Activated CD8-positive, alpha-beta memory T cell treated with anti-CD3 and anti-CD28 coated beads, Interleukin-2, amount 50 U/mL, for 24 hours (primary cell): ENCODE results near the gene WNT9B.

Source experiments
- DNase-seq: peaks from one replicate; pipeline ENCODE4 v3.0.0-alpha.2; 2020; ENCODE audit errors: extremely low read depth

The WNT9B gene

DNA sequence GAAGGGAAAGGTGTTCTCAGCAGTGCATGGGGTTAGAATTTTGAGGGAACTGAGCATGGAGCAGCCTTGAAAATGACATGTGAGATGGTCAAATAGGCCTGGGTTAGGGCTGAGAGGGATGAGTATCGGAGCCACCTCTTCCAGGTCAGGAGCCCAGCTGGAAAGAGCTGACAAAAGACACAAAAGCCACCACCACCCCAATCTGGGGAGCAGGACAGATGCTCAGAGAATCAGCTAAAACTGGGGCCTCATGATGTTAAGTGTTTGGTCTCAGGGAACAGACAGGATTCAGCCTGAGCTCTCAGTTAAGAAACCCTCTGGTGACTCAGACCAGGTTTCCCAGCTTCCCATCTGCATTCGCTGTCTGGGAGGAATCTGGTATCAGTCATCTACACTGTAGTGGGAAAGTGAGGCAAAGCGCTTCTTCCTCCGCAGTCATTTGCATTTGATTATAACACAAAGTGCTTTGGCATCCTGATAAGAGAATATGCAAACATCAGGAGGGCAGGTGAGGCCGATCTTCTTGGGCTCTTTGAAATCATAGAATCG, 2.6 kb downstream of the WNT9B start:
- no peak for DNase-seq

DNA sequence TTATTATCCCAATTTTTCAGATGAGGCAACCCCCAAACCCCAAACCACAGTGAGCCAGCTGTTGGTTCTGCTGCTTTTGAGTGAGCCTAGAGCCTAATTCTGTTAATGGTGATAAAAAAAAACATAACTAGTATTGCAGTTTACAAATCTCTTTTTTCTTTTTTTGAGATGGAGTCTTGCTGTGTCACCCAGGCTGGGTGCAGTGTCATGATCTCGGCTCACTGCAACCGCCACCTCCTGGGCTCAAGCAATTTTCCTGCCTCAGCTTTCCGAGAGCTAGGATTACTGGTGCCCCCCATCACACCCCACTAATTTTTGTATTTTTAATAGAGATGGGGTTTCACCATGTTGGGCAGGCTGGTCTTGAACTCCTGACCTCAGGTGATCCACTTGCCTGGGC, 3.1 kb downstream of the WNT9B start:
- DNase-seq = no peak

- no peak for DNase-seq
Measured at GRCh38 chr17:46854948-46855347, 3.6 kb downstream of the WNT9B start.

GRCh38 chr17:46857600-46857999, 6.2 kb downstream of the WNT9B start:
- DNase-seq = no peak

GRCh38 chr17:46859996-46860395, 8.6 kb downstream of the WNT9B start:
- DNase-seq = no peak

DNA sequence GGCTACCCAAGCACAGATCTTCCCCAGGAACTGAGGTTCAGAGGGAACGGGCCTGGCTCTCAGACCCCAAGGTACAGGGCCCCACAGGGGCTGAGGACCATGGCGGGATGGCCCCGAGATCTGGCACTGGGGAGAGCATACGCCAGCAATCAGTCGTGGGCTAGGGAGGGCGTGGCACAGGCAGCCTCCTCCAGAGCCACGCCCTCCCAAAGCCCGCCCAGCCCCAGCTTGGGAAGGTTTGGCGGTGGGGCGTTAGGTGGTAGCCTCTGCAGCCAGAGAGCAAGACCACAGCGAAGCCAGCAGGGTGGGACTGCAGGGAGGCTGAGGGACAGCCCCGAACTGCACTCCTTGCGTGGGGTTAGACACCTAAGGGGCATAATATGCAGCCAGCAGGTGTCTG, 11.6 kb downstream of the WNT9B start:
- DNase-seq = no peak

- DNase-seq = no peak
Measured at GRCh38 chr17:46863383-46864121, 12.2 kb downstream of the WNT9B start.

DNA sequence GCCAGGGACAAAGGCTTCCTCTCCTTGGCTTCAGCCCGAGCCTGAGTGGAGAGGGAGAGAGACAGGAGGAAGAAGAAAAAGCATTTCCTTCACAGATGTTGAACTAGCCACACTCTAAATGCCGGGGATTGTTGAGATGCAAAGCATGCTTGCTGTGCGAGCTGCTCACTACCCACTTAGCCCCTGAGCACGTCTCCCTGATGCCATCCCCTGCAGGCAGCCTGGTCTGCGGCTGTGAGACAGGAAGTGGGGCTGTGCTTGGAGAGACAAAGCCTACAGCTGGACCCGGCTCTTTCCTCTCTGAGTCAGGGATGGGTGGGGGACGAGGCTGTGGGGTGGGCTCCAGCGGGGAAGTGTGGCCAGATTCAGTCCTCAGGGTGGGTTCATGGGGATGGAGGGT, 13.7 kb downstream of the WNT9B start:
- DNase-seq = no peak

GRCh38 chr17:46866325-46866724, 14.9 kb downstream of the WNT9B start:
- DNase-seq = no peak

DNA sequence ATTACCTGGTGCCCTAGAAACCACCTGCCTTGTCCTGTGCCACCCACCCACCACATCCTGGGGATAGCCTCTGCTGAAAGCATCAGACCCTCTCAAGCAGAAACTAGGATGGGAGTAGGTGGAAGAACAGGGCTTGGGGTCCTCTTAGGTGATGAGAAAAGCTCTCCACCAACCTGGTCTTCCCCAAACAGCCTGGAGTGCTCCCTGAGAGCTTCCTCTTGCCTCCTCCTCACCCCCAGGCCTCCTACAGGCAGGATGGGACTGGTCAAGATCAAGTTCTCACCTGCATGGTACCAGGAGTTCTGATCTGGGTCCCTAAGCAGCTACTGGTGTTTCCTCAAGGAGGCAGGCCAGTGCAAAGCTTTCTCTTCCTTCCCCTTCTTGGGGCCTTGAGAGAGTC, 15.4 kb downstream of the WNT9B start:
- DNase-seq = no peak

- no peak for DNase-seq
Measured at GRCh38 chr17:46868689-46869187, 17.4 kb downstream of the WNT9B start.

DNA sequence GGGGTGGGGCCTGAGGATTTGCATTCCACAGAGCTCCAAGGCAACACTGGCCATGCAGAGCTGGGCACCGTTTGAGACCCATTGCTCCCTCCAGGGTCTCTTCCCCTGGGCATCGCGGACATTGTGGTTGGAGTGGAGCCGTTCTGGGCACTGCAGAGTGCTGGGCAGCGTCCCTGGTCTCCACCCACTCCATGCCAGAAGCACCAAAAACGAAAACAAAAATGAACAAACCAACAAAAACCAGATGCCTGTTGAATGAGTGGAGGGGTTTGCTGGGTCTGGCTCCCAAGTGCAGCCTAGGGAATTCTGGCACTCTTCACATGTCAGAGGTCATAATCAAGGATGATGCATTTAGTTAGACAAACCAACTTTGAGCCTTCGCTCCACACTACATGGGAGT, 17.9 kb downstream of the WNT9B start:
- no peak for DNase-seq

- DNase-seq = no peak
Measured at GRCh38 chr17:46869975-46870803, 18.8 kb downstream of the WNT9B start.

DNA sequence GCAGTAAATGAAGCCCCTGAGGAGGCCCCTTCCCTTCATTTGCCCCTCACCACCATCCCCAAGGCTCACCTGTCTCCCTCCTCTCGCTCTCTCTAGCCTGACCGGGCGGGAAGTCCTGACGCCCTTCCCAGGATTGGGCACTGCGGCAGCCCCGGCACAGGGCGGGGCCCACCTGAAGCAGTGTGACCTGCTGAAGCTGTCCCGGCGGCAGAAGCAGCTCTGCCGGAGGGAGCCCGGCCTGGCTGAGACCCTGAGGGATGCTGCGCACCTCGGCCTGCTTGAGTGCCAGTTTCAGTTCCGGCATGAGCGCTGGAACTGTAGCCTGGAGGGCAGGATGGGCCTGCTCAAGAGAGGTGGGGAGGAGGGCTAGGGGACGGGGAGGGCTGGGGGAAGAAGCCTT, 21.0 kb downstream of the WNT9B start:
- DNase-seq = no peak

DNA sequence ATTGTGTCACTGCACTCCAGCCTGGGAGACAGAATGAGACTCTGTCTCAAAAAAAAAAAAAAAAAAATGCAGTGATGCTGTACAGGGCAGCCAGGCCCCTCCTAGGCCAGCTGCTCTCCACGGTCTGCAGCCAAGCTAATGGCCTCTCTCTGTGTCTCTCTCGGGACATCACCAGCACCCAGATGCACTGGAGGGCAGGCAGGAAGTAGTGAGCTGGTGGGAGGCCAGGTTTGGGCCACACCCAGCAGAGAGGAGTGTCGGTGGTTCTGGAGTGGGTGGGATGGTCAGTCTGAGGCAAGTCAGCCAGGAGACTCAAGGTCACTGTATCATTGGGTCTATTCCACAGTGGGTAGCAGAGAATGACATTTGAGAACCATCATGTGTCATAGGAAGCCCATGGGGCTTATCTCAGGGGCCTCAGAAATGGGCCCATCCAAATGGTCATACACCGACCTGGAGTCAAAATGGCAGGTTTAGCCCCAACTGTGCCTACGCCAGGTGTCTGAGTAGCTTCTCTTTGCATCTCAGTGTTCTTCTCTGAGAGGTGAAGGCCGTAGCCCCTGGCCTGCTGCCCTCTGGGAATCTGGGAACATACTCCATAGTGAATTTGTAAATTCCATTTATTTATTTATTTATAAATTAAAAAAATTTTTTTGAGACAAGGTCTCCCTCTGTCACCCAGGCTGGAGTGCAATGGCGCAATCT, 22.7 kb downstream of the WNT9B start:
- DNase-seq = no peak

- no peak for DNase-seq
Measured at GRCh38 chr17:46874906-46875305, 23.5 kb downstream of the WNT9B start.

DNA sequence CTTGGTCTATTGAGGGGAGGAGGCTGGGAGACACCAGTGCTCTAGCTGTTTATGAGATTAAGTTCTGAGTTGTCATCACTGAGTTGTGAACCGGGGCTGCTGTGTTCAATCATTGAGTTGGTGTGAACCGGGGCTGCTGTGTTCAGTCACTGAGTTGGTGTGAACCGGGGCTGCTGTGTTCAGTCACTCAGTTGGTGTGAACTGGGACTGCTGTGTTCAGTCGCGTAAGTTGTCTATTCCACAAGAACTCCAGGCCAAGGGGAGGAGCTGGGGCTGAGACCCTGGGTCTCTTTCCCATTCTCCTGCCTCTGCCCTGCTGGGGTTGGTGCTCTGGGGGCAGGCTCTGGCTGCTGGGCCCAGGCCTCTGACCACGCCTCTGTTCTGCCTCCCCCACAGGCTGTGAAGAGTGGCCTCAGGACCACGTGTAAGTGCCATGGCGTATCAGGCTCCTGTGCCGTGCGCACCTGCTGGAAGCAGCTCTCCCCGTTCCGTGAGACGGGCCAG, 24.5 kb downstream of the WNT9B start:
- no peak for DNase-seq

DNA sequence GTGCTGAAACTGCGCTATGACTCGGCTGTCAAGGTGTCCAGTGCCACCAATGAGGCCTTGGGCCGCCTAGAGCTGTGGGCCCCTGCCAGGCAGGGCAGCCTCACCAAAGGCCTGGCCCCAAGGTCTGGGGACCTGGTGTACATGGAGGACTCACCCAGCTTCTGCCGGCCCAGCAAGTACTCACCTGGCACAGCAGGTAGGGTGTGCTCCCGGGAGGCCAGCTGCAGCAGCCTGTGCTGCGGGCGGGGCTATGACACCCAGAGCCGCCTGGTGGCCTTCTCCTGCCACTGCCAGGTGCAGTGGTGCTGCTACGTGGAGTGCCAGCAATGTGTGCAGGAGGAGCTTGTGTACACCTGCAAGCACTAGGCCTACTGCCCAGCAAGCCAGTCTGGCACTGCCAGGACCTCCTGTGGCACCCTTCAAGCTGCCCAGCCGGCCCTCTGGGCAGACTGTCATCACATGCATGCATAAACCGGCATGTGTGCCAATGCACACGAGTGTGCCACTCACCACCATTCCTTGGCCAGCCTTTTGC, 25.0 kb downstream of the WNT9B start:
- DNase-seq = no peak

DNA sequence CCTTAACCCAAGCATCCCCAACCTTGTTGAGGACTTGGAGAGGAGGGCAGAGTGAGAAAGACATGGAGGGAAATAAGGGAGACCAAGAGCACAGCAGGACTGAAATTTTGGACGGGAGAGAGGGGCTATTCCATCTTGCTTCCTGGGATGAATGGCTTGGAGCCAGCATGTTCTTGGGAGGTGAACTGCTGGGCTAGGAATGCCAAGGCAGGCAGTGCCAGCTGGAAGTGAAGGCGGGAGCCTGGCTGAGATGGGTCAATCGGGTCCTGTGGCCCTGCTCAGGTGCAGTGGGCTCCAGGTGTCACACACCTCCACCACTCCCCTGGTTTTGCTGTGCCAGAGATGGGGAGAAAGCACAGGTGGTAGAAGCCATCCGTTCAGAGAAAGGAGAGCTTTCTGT, 25.5 kb downstream of the WNT9B start:
- DNase-seq = no peak

DNA sequence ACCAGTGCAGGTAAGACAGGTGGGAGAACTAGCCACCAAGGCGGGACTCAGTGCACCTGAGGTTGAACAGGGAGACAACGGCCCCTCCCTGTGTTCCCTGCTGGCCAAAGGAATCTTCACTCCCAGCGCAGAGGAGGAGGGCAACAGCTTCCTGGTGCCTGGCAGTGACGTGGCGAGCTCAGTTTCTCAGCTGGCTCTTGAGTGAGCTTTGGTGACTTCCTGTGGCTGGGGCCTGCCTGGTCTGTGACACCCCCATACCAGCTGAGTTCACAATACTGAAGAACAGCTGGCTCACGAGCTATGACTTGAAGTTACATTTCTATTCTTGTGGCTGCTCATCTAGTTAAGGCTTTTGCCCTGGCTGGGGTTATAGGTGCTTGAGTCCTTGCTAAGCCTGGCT, 26.1 kb downstream of the WNT9B start:
- no peak for DNase-seq

DNA sequence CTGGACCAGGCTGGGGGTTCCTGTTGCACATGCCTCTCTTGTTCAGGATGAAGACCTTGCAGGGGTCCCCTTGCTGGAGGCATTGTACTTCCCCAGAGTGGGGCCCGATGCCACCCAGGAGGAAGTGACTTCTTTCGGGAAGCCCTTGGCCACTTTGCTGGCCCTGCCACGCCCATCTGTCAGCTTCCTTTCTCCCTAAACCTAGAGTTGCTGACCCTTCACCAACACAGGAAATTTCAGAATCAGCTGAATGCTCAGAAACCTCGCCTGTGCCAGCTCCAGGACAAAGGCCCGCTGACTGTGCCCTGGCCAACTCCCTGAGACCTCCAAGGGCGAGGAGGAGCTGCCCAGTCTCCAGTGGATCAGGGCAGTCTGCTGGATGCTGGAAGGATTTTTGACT, 26.7 kb downstream of the WNT9B start:
- DNase-seq = no peak

DNA sequence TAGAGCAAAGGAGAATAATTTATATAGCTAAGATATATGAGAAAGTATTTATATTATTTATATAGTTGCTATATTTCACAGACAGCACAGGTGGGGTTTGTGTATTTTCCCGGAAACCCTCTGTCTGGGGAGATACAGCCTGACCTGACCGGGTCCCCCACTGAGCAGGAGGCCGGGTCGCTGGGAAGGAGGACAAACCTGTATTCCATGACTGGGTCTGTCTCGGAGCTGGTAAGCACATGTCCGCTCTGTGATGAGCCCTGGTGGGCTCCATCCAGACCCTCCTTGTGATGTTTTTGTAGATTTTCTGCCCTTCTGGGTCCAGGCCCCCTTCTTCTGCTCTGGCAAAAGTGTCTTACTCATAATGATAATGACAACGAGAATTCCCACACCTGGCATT, 27.7 kb downstream of the WNT9B start:
- no peak for DNase-seq
